ENCODE data around the gene ENG. TPM values are rescaled to one million over a fixed set of nuclear protein-coding genes. Genes with fewer than 3 reads are reported as not detected.

Gene ENG
- total RNA-seq, 1 donor from 2014 or later = 3.3 TPM

DNA sequence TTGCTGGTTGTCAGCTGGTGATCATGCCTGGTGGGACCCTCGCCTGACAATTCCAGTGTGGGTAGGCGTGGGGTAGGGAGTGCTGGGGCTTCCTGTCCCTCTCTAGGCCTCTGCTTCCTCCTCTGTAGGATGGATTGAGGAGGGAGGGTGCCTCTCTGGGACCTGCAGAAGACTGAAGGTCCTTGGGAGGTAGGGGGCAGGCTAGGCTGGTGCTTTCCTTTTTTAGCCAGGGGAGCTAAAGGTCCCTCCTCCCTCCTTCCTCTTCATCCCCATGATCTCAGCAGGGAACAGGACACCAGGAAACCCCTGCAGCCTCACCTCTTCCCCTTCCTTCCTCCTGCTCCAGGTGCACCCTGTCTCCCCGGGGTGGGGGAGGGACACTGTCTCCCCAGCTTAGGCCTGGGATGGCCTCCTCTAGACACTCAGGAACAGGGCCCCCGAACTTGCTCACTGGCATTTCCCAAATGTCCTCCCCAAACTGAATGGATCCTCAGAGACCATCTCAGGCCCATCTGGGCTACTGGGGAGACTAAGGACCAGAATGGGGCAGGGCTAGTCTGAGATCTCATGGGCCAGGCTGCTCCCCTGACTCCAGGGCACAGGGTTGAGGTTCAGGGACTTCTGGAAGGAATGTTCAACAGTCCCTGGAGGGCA lies 84.4 kb downstream of the ENG start:
- H3K36me3 Mint-ChIP-seq (ENCODE audit: low read depth) = no peaks in the 10 kb centered on the region
- peaks cover 11% of the 10 kb centered on the region for H3K27me3 Mint-ChIP-seq (ENCODE audit: low read depth)
- H3K9me3 Mint-ChIP-seq = no peaks in the 10 kb centered on the region
- H3K4me1 Mint-ChIP-seq = peaks cover 37% of the 10 kb centered on the region
- no peak overlapping the region for H3K27ac Mint-ChIP-seq (ENCODE audit: unreplicated experiment)
- TF ChIP-seq, protein P1, sequence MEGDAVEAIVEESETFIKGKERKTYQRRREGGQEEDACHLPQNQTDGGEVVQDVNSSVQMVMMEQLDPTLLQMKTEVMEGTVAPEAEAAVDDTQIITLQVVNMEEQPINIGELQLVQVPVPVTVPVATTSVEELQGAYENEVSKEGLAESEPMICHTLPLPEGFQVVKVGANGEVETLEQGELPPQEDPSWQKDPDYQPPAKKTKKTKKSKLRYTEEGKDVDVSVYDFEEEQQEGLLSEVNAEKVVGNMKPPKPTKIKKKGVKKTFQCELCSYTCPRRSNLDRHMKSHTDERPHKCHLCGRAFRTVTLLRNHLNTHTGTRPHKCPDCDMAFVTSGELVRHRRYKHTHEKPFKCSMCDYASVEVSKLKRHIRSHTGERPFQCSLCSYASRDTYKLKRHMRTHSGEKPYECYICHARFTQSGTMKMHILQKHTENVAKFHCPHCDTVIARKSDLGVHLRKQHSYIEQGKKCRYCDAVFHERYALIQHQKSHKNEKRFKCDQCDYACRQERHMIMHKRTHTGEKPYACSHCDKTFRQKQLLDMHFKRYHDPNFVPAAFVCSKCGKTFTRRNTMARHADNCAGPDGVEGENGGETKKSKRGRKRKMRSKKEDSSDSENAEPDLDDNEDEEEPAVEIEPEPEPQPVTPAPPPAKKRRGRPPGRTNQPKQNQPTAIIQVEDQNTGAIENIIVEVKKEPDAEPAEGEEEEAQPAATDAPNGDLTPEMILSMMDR (conservative IDR thresholded peaks at IDR 0.05) = no peak
- DNase-seq (ENCODE audit: low read depth, low spot score) = no peak
- peak overlapping the region; percentile 78 for H3K4me3 Mint-ChIP-seq

- H3K4me3 Mint-ChIP-seq = peak overlapping the region; percentile 52
- no peaks in the 10 kb centered on the region for H3K36me3 Mint-ChIP-seq (ENCODE audit: low read depth)
- peak overlapping the region; percentile 84 for H3K27ac Mint-ChIP-seq (ENCODE audit: unreplicated experiment)
- DNase-seq (ENCODE audit: low read depth, low spot score) = no peak
- peaks cover 40% of the 10 kb centered on the region for H3K4me1 Mint-ChIP-seq
- H3K9me3 Mint-ChIP-seq = no peaks in the 10 kb centered on the region
- TF ChIP-seq, protein P1 (conservative IDR thresholded peaks at IDR 0.05) = no peak
- H3K27me3 Mint-ChIP-seq (ENCODE audit: low read depth) = peaks cover 11% of the 10 kb centered on the region
These were observed 85.4 kb downstream of the ENG start for GRCh38 chr9:127769101-127769500.

DNA sequence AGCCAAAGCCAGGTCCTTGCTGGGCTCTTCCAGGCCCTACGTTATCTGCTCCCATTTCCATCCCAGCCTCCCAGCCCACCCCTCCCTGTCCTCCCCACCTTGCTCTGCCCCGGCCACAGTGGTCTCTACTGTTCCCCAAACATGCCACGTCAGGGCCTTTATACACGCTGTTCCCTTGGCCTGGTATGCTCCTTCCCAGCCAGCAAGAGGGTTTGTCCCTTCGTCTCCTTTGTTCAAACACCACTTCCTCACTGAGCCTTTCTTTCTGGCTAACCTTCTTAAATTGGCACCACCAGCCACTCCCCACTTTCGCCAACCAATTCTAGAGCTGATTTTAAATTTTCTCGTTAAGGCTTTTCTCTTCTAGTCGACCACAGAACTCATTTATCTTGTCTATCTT lies 85.8 kb downstream of the ENG start:
- DNase-seq (ENCODE audit: low read depth, low spot score) = no peak
- Mint-ChIP-seq H3K27me3 (ENCODE audit: low read depth) (peaks cover 11% of the 10 kb centered on the region), H3K4me3 (peak overlapping the region; percentile 52), H3K27ac (ENCODE audit: unreplicated experiment) (peak overlapping the region; percentile 84), H3K36me3 (ENCODE audit: low read depth) (no peaks in the 10 kb centered on the region), H3K9me3 (no peaks in the 10 kb centered on the region), H3K4me1 (peaks cover 44% of the 10 kb centered on the region)
- TF ChIP-seq, protein P1 (conservative IDR thresholded peaks at IDR 0.05) = no peak

DNA sequence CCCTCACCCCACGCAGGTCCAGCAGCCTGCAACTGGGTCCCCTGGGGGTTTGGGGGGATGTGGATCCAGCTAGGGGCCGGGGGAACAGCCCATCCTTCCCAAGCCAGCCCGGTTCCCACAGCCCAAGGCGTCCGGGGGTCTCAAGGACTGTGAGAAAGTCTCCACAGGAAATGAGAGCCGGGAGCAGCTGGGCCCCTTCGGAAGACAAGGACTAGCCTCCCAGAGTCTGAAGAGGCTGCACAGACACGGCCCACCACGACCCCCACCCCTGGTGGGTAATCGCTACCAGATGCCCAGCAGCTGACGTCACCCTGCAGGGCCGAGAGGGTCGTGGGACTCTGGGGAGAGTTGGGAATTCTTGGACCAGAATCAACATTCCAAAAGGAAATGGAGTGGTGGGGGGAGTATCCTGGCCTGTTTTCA lies 86.5 kb downstream of the ENG start:
- Mint-ChIP-seq H3K9me3 (no peaks in the 10 kb centered on the region), H3K4me1 (peaks cover 48% of the 10 kb centered on the region), H3K27me3 (ENCODE audit: low read depth) (peaks cover 14% of the 10 kb centered on the region), H3K36me3 (ENCODE audit: low read depth) (no peaks in the 10 kb centered on the region), H3K4me3 (no peak overlapping the region), H3K27ac (ENCODE audit: unreplicated experiment) (peak overlapping the region; percentile 81)
- TF ChIP-seq, protein P1 (conservative IDR thresholded peaks at IDR 0.05) = no peak
- no peak for DNase-seq (ENCODE audit: low read depth, low spot score)

DNA sequence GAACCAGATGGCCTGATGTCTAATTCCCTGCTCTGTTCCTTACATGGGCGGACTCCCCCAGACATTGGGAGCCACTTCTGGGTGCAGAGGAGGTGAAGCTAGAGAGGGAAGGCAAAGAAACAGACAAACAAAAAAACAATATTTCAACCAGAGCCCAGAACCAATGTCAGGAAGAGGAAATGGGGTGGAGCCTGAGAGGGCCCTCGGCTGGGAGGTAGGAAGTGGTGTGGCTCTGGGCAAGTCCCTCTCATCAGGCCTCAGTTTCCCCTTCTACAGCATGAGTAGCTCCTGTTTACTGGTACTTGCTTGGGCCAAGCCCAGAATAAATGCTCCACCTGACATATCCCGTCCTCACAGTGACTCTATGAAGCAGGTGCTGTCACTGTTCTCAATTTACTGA lies 87.0 kb downstream of the ENG start:
- Mint-ChIP-seq H3K27ac (ENCODE audit: unreplicated experiment) (no peak overlapping the region), H3K4me1 (peaks cover 52% of the 10 kb centered on the region), H3K27me3 (ENCODE audit: low read depth) (peaks cover 19% of the 10 kb centered on the region), H3K4me3 (peak overlapping the region; percentile 44), H3K9me3 (no peaks in the 10 kb centered on the region), H3K36me3 (ENCODE audit: low read depth) (no peaks in the 10 kb centered on the region)
- DNase-seq (ENCODE audit: low read depth, low spot score) = no peak
- TF ChIP-seq, protein P1 (conservative IDR thresholded peaks at IDR 0.05) = no peak
